HG02610 (cell line): ENCODE results near the gene LY6G6C.

Experiments
- ATAC-seq: cut with Tn5 transposase; IDR thresholded peaks from one replicate; pipeline ENCODE4 v1.9.1; 2021; ENCODE audit warnings: mild to moderate bottlenecking, moderate library complexity; ENCODE audit not compliant: unreplicated experiment

The LY6G6C gene

GRCh38 chr6:31727717-31728671, 6.4 kb upstream of the LY6G6C start:
- ATAC-seq: no peak

DNA sequence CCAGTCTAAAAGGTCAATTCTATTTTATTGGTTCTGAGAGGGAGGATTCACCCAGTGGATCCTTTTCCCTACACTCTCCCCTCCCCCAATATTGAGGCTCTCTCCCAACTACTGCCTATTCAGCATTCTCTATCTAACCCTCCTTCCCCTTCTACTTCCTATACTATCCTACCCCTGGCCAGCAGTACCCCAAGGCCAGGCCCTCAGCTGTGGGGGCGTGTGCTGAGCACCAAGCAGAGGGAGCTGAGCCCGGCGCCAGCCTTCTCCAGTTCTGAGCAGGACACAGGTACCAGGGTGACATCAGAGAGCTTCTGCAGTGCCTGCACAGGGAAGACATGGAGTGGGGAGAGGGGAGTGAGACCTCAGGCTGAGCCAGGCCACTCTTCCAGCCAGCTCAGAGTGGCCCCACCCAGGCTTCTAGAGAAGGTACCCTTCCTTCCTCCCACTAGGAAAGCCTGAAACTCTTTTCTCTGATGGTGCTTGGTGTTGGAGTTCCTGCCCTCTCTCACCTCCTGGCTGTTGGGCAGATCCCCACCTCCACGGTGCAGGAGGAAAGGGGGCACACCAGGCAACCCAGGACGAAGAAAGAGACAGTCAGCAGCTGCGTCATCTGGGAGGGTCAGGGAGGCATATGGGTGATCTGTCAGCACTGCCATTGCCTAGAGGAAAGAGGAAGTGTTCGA, 5.6 kb upstream of the LY6G6C start:
- ATAC-seq: peak; percentile 63

DNA sequence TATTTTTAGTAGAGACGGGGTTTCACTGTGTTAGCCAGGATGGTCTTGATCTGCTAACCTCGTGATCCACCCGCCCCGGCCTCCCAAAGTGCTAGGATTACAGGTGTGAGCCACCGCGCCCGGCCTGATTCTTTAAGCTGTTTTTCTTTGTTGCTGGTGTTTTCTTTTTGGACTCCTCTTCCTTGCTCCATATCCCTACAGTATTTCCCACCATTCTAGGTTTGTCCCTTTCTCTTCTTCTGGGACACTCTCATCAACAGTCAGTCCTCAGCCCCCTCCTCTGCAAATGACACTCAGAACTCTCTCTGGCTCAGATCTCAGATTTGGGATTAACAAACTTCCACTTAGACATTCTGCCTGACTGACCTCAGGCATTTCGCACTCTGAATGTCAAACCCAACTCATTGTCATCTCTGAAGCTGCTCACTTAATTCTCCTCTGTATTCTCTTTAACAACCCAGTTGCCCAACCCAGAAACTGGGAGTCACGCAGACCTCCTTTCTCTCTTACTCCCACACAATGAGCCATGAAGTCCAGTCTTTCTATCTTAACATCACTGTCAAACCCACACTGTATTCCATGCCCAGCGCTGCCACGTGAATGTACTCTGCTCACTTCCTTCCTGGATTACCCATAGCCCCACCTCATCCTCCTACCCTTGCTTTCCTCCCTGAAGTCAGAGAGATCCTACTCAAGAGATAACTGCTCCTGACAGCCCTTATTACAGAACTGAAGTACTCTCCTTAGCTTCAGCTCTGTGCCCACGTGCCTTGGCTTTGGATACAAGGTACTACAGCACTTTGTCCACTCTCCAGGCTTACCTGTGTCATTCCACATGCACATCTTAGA, 4.2 kb upstream of the LY6G6C start:
- ATAC-seq: no peak

DNA sequence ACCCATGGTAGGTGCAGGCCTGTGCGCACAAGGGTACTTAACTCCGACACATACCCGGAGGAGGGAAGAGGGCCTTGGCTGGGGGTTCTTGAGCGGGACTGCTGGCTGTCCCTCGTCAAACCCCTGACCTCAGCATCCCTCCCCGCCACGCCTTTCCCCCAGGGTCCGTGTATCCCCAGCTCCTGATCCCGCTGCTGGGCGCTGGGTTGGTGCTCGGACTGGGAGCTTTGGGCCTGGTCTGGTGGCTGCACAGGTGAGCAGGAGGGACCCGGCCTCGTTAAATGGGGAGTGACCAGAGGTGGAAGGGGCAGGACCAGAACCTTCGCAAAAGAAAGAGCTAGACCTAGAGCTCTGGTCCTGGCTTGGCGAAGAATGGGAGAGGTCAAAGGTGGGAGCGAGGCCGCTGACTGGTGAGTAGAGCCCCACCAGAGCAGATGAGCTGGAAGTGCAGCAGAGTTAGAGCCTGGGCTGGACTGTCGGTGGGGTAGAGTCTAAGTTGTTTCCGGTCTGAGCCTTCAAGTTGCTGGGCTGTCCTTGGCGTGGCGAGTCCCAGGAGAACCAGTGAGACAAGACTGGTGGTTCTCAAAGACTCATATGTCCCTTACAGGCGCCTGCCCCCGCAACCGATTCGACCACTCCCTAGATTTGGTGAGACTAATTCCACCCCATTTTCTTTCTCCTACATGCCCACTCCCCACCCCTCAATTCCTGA, 2.6 kb upstream of the LY6G6C start:
- ATAC-seq: no peak

- no peak for ATAC-seq
Measured at GRCh38 chr6:31723245-31723979, 1.9 kb upstream of the LY6G6C start, which contains the start of gene MPIG6B. Gene MPIG6B (plus strand): TSS chr6:31723373. CDS start chr6:31723384, 11 bp downstream.

DNA sequence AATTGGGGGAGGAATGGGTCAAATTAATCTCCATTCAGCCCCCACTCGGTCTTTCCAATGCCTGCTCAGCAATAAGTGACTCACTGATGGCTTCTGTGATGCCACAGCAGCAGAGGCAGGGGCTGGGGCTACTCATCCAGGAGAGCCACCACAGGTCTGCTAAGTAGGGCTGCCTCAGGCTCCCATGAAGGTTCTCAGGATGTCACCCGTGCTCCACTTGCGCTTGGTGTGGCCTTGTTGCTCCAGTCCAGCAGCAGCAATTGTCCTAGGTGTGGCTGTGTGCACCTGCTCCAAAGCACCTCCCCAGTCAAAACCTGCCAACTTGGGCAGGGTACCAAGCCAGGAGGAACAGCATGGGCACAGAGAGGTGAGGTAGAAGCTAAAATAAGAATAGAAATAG, 627 bp upstream of the LY6G6C start:
- no peak for ATAC-seq

- ATAC-seq: no peak
Measured at GRCh38 chr6:31720196-31720770, 1.3 kb downstream of the LY6G6C start.

DNA sequence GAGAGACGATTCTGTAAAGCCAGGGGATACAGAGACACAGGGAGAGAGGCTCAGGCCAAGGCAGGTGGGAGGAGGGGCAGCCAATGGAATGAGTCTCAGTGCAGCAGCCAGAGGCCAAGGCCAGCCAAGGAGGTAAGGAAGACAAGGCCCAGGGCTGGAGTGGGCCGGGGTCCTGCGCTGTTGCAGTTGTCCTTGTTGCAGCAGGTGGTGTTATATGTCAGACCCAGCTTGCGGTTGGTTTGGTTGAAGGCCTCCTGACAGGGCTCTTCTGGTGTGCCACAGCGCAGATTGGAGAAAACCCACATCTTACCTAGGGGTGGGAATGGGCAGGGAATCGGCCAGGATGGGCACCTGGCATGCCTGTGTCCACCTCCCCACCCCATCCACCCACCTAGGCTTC, 2.5 kb downstream of the LY6G6C start:
- no peak for ATAC-seq

- ATAC-seq: no peak
Measured at GRCh38 chr6:31718265-31718664, 3.3 kb downstream of the LY6G6C start.

GRCh38 chr6:31717499-31718222, 3.9 kb downstream of the LY6G6C start:
- no peak for ATAC-seq

GRCh38 chr6:31715022-31715958, 6.3 kb downstream of the LY6G6C start, which contains the start of gene LY6G6D:
Gene LY6G6D (plus strand): TSS chr6:31715348. CDS start chr6:31715356, 8 bp downstream.
- ATAC-seq: no peak

- no peak for ATAC-seq
Measured at GRCh38 chr6:31713991-31714684, 7.4 kb downstream of the LY6G6C start.

GRCh38 chr6:31713465-31713864, 8.1 kb downstream of the LY6G6C start:
- no peak for ATAC-seq

GRCh38 chr6:31712296-31712695, 9.2 kb downstream of the LY6G6C start:
- no peak for ATAC-seq

- no peak for ATAC-seq
Measured at GRCh38 chr6:31711233-31711632, 10.3 kb downstream of the LY6G6C start.

DNA sequence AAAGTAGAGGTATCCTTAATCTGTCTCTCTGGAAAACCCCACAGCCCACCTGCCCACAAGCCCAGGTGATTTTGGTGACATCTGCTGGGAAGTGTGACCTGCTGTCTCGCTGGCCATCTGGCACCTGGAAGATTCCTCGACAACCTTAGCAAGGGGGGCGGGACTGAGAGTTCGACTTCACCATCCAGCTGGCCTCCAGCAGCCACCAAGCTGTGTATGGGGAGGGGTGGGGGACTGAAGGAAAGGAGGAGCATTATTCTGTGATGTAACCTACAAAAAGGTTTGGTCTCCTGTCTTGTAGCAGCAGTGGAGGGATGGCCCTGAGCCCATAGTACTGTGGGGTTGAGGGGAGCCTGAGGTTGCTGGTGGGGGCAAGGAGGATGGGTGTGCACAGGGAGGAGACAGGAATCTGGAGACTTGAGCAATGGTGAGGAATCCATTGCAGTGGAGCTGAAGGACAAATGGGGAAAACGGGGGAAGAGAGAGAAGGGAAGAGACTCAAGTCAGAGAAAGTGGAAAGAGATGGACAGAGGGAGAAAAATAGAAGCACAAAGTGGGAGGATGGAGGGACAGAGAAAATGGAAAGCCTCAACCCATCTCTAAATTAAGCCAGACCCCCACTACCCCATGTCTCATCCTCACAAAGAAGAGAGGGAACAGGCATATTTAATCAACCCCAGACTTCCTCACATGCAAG, 10.9 kb downstream of the LY6G6C start:
- ATAC-seq: no peak
